BJ (cell line): ENCODE data around the gene BLTP3B. TPM values are rescaled to one million over a fixed set of nuclear protein-coding genes. Genes with fewer than 3 reads are reported as not detected.

Source experiments
- CTCF ChIA-PET: fragments of 350-600 bp; formaldehyde crosslinking; extraction: SDS; loops from one replicate; lab custom pipeline; 2021; ENCODE audit warnings: antibody characterized with exemption, inconsistent platforms; lab: Yijun Ruan, JAX
- POLR2A ChIA-PET: fragments of 300-600 bp; sonication (Branson Sonifier 250); formaldehyde crosslinking; extraction: SDS; loops from one replicate; lab custom pipeline; 2021; ENCODE audit warnings: antibody characterized with exemption; lab: Charles Lee
- DNase-seq: peaks from one replicate; pipeline ENCODE4 v3.0.0-alpha.2; 2011; ENCODE audit warnings: low read depth
- H3K27me3 ChIP-seq: 2 replicates; pipeline ENCODE4 v1.6.0; 2011; ENCODE audit warnings: low read length; ENCODE audit not compliant: control insufficient read depth, insufficient read depth
- H3K36me3 ChIP-seq: 2 replicates; pipeline ENCODE4 v1.5.1; 2011; ENCODE audit warnings: low read length; ENCODE audit not compliant: control insufficient read depth, insufficient read depth
- H3K4me3 ChIP-seq: 2 replicates; pipeline ENCODE4 v1.5.1; 2011; ENCODE audit warnings: low read depth, mild to moderate bottlenecking, control low read depth, low read length
- polyA plus RNA-seq: library from polyadenylated mRNA; depleted of rRNA; stranded (reverse); fragments of >200 nt; gene quantifications from 2 replicates; pipeline ENCODE4 v1.2.3, GENCODE V29; 2011
- TF ChIP-seq, protein P1 (sequence below): IDR thresholded peaks from 2 replicates; pipeline ENCODE4 v1.5.1; 2011; ENCODE audit warnings: low read depth, mild to moderate bottlenecking, control low read depth, inconsistent platforms, low read length, moderate library complexity; ENCODE audit not compliant: insufficient read depth

Gene BLTP3B
- polyA plus RNA-seq, 1 experiment = 11.9 TPM

DNA sequence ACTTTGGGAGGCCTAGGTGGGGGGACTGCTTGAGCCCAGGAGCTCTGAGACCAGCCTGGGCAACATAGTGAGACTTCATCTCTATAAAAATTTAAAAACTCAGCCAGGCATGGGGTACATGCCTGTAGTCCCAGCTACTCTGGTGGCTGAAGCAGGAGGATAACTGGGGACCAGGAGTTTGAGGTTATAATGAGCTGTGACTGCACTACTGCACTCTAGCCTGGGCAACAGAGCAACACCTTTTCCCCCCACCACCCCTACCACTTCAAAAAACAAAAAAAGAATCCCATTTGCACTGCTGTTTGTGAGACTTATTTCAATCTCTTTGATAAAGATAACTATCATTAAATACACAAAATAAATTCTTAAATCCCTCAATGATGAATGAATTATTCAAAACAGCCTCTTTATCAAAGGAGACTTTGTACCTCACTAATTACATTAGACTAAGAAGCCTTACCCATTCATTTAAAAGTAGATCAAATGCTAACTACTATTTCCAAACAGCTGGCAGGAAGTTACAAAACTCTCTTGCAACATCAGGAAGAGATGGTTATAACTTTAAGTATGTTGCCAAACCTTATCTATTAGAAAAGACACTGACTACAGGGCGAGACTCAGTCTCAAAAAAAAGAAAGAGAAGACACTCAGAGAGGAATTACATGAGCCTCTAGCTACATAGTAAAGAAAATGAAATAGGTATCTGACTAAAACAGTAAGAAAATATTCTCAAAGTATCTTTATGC lies 14.7 kb downstream of the BLTP3B start:
- POLR2A ChIA-PET = interaction anchor here (0.6 to 0.7 kb wide), 2 partner anchors 11 to 58 kb away, joined by 3 to 6 read pairs; no protein-coding TSS in a partner anchor
- Histone ChIP-seq H3K4me3 (no peak overlapping the region), H3K36me3 (no peaks in the 10 kb centered on the region), H3K27me3 (no peaks in the 10 kb centered on the region)
- TF ChIP-seq, protein P1, sequence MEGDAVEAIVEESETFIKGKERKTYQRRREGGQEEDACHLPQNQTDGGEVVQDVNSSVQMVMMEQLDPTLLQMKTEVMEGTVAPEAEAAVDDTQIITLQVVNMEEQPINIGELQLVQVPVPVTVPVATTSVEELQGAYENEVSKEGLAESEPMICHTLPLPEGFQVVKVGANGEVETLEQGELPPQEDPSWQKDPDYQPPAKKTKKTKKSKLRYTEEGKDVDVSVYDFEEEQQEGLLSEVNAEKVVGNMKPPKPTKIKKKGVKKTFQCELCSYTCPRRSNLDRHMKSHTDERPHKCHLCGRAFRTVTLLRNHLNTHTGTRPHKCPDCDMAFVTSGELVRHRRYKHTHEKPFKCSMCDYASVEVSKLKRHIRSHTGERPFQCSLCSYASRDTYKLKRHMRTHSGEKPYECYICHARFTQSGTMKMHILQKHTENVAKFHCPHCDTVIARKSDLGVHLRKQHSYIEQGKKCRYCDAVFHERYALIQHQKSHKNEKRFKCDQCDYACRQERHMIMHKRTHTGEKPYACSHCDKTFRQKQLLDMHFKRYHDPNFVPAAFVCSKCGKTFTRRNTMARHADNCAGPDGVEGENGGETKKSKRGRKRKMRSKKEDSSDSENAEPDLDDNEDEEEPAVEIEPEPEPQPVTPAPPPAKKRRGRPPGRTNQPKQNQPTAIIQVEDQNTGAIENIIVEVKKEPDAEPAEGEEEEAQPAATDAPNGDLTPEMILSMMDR = no peak
- CTCF ChIA-PET = interaction anchor here (0.8 kb wide), 1 partner anchor 70 kb away, joined by 5 read pairs; no protein-coding TSS in a partner anchor
- no peak for DNase-seq

DNA sequence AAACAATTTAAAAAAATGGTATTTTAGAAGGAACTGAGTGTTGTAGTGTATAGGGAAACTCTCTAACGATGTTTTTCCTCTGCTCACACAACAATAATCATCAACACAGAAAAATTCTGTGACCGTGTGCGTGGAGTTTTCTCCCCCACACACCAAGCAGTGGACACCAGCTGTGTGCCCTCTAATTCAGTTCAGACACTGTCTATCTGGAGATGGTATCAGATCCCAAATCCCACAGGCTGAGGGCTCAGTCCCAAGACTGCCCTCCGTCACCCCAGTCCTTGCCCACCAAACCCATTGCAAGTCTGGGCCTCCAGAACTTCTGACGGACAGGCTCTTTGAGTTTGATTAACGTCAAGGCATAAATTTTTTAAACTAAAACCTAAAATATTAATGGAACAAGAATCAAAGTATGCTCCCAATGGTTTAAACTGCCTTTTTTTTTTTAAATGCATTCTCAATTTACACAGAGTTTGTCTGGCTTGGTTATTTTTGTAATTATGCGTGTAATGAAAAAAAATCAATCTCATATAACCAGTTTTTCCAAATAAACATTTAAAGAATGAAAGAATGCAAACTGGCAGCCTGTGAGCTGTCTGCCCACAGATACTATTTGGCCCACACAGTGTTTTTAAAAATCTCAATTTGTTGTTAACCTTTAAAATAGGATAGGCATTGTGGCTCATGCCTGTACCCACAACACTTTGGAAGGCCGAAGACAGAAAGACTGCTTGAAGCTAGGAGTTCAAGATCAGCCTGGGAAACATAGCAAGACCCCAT lies 19.2 kb downstream of the BLTP3B start:
- Histone ChIP-seq H3K36me3 (no peaks in the 10 kb centered on the region), H3K27me3 (no peaks in the 10 kb centered on the region), H3K4me3 (no peak overlapping the region)
- ChIA-PET POLR2A (interaction anchor here (0.7 kb wide), 1 partner anchor 313 kb away, joined by 3 read pairs; no protein-coding TSS in a partner anchor), CTCF (no interaction called here)
- DNase-seq = no peak
- TF ChIP-seq, protein P1 = no peak

DNA sequence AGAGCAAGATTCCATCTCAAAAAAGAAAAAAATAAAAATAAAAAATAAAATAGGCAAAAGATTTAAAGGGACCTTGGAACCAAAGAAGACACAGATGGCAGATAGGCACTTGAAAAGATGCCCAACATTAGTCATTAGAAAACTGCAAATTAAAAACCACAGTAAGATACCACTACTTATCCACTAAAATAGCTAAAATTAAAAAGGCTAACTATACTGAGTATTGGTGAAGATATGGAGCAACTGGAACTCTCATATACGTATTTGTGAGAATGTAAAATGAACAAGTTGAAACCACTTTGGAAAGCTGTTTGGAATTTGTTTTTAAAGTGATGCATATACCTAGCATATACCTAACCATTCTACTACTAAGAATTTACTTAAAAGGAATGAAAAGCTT lies 22.3 kb downstream of the BLTP3B start:
- Histone ChIP-seq H3K4me3 (no peak overlapping the region), H3K27me3 (no peaks in the 10 kb centered on the region), H3K36me3 (no peaks in the 10 kb centered on the region)
- no peak for DNase-seq
- TF ChIP-seq, protein P1 = no peak
- ChIA-PET CTCF (interaction anchor here (0.9 to 1.6 kb wide), 2 partner anchors 22 to 35 kb away, joined by 4 to 7 read pairs; no protein-coding TSS in a partner anchor), POLR2A (no interaction called here)

DNA sequence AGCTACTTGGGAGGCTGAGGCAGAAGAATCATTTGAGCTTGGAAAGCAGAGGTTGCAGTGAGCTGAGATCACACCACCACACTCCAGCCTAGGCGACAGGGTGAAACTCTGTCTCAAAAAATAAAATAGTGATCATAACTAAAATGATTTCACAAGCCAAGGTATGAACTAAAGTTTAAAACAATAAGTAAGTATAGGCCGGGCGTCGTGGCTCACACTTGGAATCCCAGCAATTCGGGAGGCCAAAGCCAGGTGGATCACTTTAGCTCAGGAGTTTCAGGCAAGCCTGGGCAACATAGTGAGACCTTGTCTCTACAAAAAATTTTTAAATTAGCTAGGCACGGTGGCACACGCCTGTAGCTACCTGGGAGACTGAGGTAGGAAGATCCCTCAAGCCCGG lies 27.4 kb downstream of the BLTP3B start:
- ChIA-PET CTCF (no interaction called here), POLR2A (no interaction called here)
- no peak for DNase-seq

DNA sequence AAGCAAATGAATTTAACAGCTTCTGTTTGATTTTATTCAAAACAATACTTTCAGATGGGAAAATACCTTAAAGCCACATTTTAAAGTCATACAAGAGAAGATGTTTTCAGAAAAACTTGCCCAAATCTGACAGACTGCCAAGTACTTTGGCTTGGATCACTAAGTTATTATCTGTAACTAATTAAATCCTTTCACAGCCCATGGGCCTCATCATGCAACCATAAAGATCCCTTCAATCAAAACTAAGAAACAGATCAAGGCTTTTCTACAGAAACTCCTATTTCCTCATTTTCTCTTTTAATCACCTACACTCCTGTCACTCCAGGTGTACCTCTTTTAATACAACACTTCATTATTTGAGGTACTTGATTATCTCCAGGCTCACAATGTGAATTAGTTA lies 28.1 kb downstream of the BLTP3B start:
- ChIA-PET CTCF (no interaction called here), POLR2A (no interaction called here)
- Histone ChIP-seq H3K4me3 (no peak overlapping the region), H3K36me3 (no peaks in the 10 kb centered on the region), H3K27me3 (no peaks in the 10 kb centered on the region)
- TF ChIP-seq, protein P1 = no peak
- peak; percentile 9 for DNase-seq

More for the DNA sequence above, 27.4 kb downstream of the BLTP3B start:
- no peaks in the 10 kb centered on the region for H3K36me3 ChIP-seq
- TF ChIP-seq, protein P1 = no peak
- no peaks in the 10 kb centered on the region for H3K27me3 ChIP-seq
- H3K4me3 ChIP-seq = no peak overlapping the region
